ENCODE data around the gene GPRC5A. TPM values are rescaled to one million over a fixed set of nuclear protein-coding genes. Genes with fewer than 3 reads are reported as not detected.

GPRC5A gene
- total and polyA plus RNA-seq, 2 donors (not counting 1 experiment from before 2014, with no cell fraction given): not detected

DNA sequence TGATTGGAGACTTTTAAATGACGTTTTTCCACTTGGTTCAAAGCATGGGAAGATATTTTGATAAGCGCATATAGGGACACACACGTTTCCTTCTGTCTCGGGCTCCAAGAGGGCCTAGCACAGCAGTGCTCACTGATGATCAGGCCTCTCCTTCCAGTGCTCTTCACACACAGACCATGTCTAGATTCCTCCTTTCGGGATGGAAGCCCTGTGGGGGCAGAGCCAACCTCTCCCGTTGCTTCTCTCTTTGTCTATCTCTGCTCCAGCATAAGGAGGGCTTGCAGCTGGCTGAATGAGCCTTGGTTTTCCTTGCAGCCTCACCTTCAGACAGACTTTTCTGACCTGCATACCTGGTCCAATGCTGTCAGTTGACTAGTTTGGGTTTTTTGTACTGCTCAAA, 38.3 kb downstream of the GPRC5A start:
- H3K4me3 Mint-ChIP-seq: no peak overlapping the region
- DNase-seq (no peak), ATAC-seq (ENCODE audit: low read depth) (no peak)
- no peak overlapping the region for H2AFZ ChIP-seq (ENCODE audit: insufficient read depth, low read depth, low read length, poor library complexity, severe bottlenecking)
- no peaks in the 10 kb centered on the region for H3K4me1 Mint-ChIP-seq
- H3K4me3 ChIP-seq (ENCODE audit: control extremely low read depth in 1 of 5, extremely low read depth in 1 of 5, insufficient read depth in 1 of 5, low read depth in 2 of 5, low read length in 4 of 5): no peak overlapping the region
- H3K9ac ChIP-seq (ENCODE audit: low read length): no peak overlapping the region
- H4K20me1 ChIP-seq (ENCODE audit: control insufficient read depth, insufficient read depth, low read length, poor library complexity, severe bottlenecking): no peaks in the 10 kb centered on the region
- no peaks in the 10 kb centered on the region for H3K9me3 Mint-ChIP-seq (ENCODE audit: insufficient read depth)
- H3K4me1 ChIP-seq (ENCODE audit: control insufficient read depth in 2 of 2, insufficient read depth in 2 of 2, low read length in 2 of 2): no peaks in the 10 kb centered on the region
- no peak overlapping the region for H3K4me2 ChIP-seq (replicated peaks; ENCODE audit: low read depth, low read length, poor library complexity, severe bottlenecking)
- no peaks in the 10 kb centered on the region for H3K36me3 ChIP-seq (replicated peaks in 1 of 2; ENCODE audit: control extremely low read depth in 1 of 2, control insufficient read depth in 1 of 2, extremely low read depth in 1 of 2, insufficient read depth in 2 of 2, low read length in 1 of 2)
- peaks cover 0 to 4% (median 0%) of the 10 kb centered on the region in 3 donors for H3K9me3 ChIP-seq (ENCODE audit: control extremely low read depth in 1 of 3, control insufficient read depth in 2 of 3, insufficient read depth in 1 of 3, low read length in 2 of 3)
- H3K27ac Mint-ChIP-seq: no peak overlapping the region
- CTCF ChIA-PET: no interaction called here
- TF ChIP-seq CTCF (IDR thresholded peaks at IDR 0.05): no peak
- TF ChIP-seq EZH2 (IDR thresholded peaks at IDR 0.05; ENCODE audit: borderline replicate concordance, insufficient read depth, low read depth, low read length, poor library complexity, severe bottlenecking): no peak
- H3K27me3 ChIP-seq (replicated peaks in 1 of 4; ENCODE audit: control extremely low read depth in 1 of 4, control insufficient read depth in 3 of 4, insufficient read depth in 4 of 4, low read length in 3 of 4): no peaks in the 10 kb centered on the region
- POLR2A ChIA-PET: no interaction called here
- H3K27me3 Mint-ChIP-seq: peaks cover 10% of the 10 kb centered on the region
- 95% methylated on average over 6 of the region's 6 CpGs for WGBS (ENCODE audit: insufficient coverage)
- intact Hi-C loops (cut with micrococcal nuclease): no loop called here
- H3K79me2 ChIP-seq (ENCODE audit: control insufficient read depth, insufficient read depth, low read length): no peaks in the 10 kb centered on the region
- no peak overlapping the region for H3K27ac ChIP-seq (ENCODE audit: low read length in 2 of 2)

DNA sequence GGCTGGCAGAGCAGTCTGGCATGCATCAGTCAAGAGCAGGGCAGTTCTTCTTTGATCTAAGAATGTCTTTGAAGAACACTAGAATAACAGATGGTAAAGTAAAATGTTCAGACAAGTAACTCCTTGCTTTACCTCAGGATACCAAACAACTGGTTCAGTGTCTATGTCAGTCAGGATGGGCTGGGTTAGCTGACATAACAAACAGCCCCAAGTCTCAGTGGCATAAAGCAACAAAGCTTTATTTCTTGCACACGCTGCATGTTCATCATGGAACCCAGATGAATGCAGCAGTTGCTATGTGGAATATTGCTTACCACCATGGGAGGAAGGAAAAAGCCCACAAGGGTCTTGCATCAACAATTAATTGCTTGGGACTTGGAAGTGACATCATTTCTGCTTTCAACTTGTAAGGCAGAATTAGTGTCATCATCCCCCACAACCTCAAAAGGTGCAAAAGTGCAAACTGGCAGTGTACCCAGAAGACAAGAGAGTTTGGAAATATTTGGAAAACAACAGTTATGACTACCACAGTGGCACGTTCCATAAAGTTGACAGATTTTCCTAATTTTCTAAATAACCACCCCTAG, 39.4 kb downstream of the GPRC5A start:
- no peak overlapping the region for H3K4me3 ChIP-seq (ENCODE audit: control extremely low read depth in 1 of 5, extremely low read depth in 1 of 5, insufficient read depth in 1 of 5, low read depth in 2 of 5, low read length in 4 of 5)

More for the DNA sequence above, 39.4 kb downstream of the GPRC5A start:
- ATAC-seq (ENCODE audit: low read depth) (no peak), DNase-seq (no peak)
- WGBS (ENCODE audit: insufficient coverage): 83% methylated on average over 1 of the region's 2 CpGs
- Mint-ChIP-seq H3K4me3 (no peak overlapping the region), H3K27me3 (peaks cover 6% of the 10 kb centered on the region), H3K27ac (no peak overlapping the region), H3K4me1 (no peaks in the 10 kb centered on the region), H3K9me3 (ENCODE audit: insufficient read depth) (no peaks in the 10 kb centered on the region)
- Histone ChIP-seq H3K79me2 (ENCODE audit: control insufficient read depth, insufficient read depth, low read length) (no peaks in the 10 kb centered on the region), H3K4me2 (replicated peaks; ENCODE audit: low read depth, low read length, poor library complexity, severe bottlenecking) (no peak overlapping the region), H3K4me1 (ENCODE audit: control insufficient read depth in 2 of 2, insufficient read depth in 2 of 2, low read length in 2 of 2) (no peaks in the 10 kb centered on the region), H4K20me1 (ENCODE audit: control insufficient read depth, insufficient read depth, low read length, poor library complexity, severe bottlenecking) (no peaks in the 10 kb centered on the region), H2AFZ (ENCODE audit: insufficient read depth, low read depth, low read length, poor library complexity, severe bottlenecking) (no peak overlapping the region), H3K36me3 (replicated peaks in 1 of 2; ENCODE audit: control extremely low read depth in 1 of 2, control insufficient read depth in 1 of 2, extremely low read depth in 1 of 2, insufficient read depth in 2 of 2, low read length in 1 of 2) (no peaks in the 10 kb centered on the region), H3K27ac (ENCODE audit: low read length in 2 of 2) (no peak overlapping the region), H3K27me3 (replicated peaks in 1 of 4; ENCODE audit: control extremely low read depth in 1 of 4, control insufficient read depth in 3 of 4, insufficient read depth in 4 of 4, low read length in 3 of 4) (no peaks in the 10 kb centered on the region), H3K9ac (ENCODE audit: low read length) (no peak overlapping the region), H3K9me3 (ENCODE audit: control extremely low read depth in 1 of 3, control insufficient read depth in 2 of 3, insufficient read depth in 1 of 3, low read length in 2 of 3) (peaks cover 0 to 4% (median 0%) of the 10 kb centered on the region in 3 donors)
- POLR2A ChIA-PET: no interaction called here
- no peak for TF ChIP-seq EZH2 (IDR thresholded peaks at IDR 0.05; ENCODE audit: borderline replicate concordance, insufficient read depth, low read depth, low read length, poor library complexity, severe bottlenecking)
- no peak for TF ChIP-seq CTCF (IDR thresholded peaks at IDR 0.05)
- CTCF ChIA-PET: interaction anchor here (1.0 kb wide), 1 partner anchor 318 kb away, joined by 3 read pairs; no protein-coding TSS in a partner anchor
- intact Hi-C loops (cut with micrococcal nuclease): no loop called here
